ENCODE results near the gene ZNF317.

DNA sequence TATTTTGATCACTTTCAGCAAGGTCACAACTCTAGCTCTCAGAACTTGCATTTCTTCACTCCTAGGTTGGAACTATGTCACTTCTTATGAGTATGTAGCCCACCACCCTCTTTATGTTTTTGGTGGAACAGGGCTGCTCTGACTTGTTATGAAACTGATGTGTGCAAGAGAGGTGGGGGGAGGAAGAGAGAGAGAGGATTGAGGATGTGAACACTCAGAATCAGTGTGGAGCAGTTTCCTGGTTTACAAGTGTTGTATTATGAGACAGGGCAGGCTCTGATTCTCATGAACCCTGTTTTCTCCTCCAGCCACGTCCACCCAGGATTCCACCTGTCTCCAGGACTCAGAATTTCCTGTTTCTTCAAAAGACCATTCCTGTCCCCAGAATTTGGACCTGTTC lies 16.1 kb downstream of the ZNF317 start:
- TF ChIP-seq, protein P1, sequence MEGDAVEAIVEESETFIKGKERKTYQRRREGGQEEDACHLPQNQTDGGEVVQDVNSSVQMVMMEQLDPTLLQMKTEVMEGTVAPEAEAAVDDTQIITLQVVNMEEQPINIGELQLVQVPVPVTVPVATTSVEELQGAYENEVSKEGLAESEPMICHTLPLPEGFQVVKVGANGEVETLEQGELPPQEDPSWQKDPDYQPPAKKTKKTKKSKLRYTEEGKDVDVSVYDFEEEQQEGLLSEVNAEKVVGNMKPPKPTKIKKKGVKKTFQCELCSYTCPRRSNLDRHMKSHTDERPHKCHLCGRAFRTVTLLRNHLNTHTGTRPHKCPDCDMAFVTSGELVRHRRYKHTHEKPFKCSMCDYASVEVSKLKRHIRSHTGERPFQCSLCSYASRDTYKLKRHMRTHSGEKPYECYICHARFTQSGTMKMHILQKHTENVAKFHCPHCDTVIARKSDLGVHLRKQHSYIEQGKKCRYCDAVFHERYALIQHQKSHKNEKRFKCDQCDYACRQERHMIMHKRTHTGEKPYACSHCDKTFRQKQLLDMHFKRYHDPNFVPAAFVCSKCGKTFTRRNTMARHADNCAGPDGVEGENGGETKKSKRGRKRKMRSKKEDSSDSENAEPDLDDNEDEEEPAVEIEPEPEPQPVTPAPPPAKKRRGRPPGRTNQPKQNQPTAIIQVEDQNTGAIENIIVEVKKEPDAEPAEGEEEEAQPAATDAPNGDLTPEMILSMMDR (IDR thresholded peaks at IDR 0.05) = no peak
- TF ChIP-seq POLR2A (IDR thresholded peaks at IDR 0.05) = no peak
